Panc1 (cell line): Measurements from ENCODE around the gene PPARGC1A. TPM values are rescaled to one million over a fixed set of nuclear protein-coding genes. Genes with fewer than 3 reads are reported as not detected.

Experiments used
- ATAC-seq: fragments of 200-7000 bp; cut with Tn5 transposase; 2 replicates; pipeline ENCODE4 v1.9.1; 2020; ENCODE audit warnings: mild to moderate bottlenecking, moderate library complexity
- BruUV-seq: library from RNA; stranded (reverse); fragments of 400-500 nt; replicated peaks from 2 replicates; lab custom pipeline; 2021; lab: Mats Ljungman, UMichigan
- CTCF ChIA-PET: fragments of 300-600 bp; sonication (Branson Sonifier 250); formaldehyde crosslinking; loops from one replicate; lab custom pipeline; 2022; ENCODE audit warnings: antibody characterized with exemption; lab: Charles Lee
- POLR2A ChIA-PET: fragments of 300-600 bp; sonication (Branson Sonifier 250); formaldehyde crosslinking; loops from one replicate; lab custom pipeline; 2022; ENCODE audit warnings: antibody characterized with exemption; lab: Charles Lee
- DNase-seq: peaks from one replicate; pipeline ENCODE4 v3.0.0-alpha.2; 2010; ENCODE audit warnings: low read depth, low spot score
- H3K27ac ChIP-seq: 2 replicates; pipeline ENCODE4 v1.5.1; 2011; ENCODE audit warnings: mild to moderate bottlenecking, low read length, inconsistent platforms
- H3K27me3 ChIP-seq: fragments of 200-500 bp; sonication (Bioruptor generic); 2 replicates; pipeline ENCODE4 v1.6.0; 2014; ENCODE audit warnings: low read length, inconsistent platforms; ENCODE audit not compliant: control insufficient read depth, insufficient read depth
- H3K36me3 ChIP-seq: fragments of 200-500 bp; sonication (Bioruptor generic); 2 replicates; pipeline ENCODE4 v1.5.1; 2014; ENCODE audit warnings: inconsistent platforms, mild to moderate bottlenecking, low read length, moderate library complexity; ENCODE audit not compliant: control insufficient read depth, insufficient read depth
- H3K4me1 ChIP-seq: 2 replicates; pipeline ENCODE4 v1.5.1; 2011; ENCODE audit warnings: inconsistent platforms, mild to moderate bottlenecking, low read length, moderate library complexity; ENCODE audit not compliant: control insufficient read depth, insufficient read depth
- H3K4me3 ChIP-seq, 2 experiments: 2 replicates each; pipeline ENCODE4 v1.5.1; 2011 to 2012; ENCODE audit warnings: low read depth in 2 of 2, low read length in 2 of 2, mild to moderate bottlenecking in 2 of 2, inconsistent platforms in 1 of 2, moderate library complexity in 1 of 2
- H3K9me3 ChIP-seq: fragments of 200-500 bp; sonication (Bioruptor generic); 2 replicates; pipeline ENCODE4 v1.5.1; 2014; ENCODE audit warnings: low read depth, mild to moderate bottlenecking, inconsistent platforms, low read length, moderate library complexity; ENCODE audit not compliant: control insufficient read depth, insufficient read depth
- POLR2AphosphoS5 ChIP-seq: IDR thresholded peaks from 2 replicates; pipeline ENCODE4 v1.6.1; 2012; ENCODE audit warnings: mild to moderate bottlenecking, low read depth, low read length, moderate library complexity
- SIN3A ChIP-seq: IDR thresholded peaks from 2 replicates; pipeline ENCODE4 v1.6.1; 2012; ENCODE audit warnings: low read depth, mild to moderate bottlenecking, low read length, moderate library complexity, borderline replicate concordance; ENCODE audit not compliant: insufficient read depth
- TCF7L2 ChIP-seq: IDR thresholded peaks from 2 replicates; pipeline ENCODE4 v1.6.1; 2011; ENCODE audit warnings: mild to moderate bottlenecking, low read depth, low read length, inconsistent platforms
- in situ Hi-C: cut with HindIII; loops from 2 replicates; pipeline ENCODE4 v1.10.0; 2016; ENCODE audit warnings: low sequenced_read_pairs, low pct_unique_long_range_greater_than_20kb
- intact Hi-C: fragments of 100-400 bp; cut with micrococcal nuclease; formaldehyde crosslinking; loops from one replicate; pipeline ENCODE4 v1.10.0; 2022; ENCODE audit not compliant: unreplicated experiment
- total RNA-seq: library from RNA; stranded (reverse); gene quantifications from one replicate; pipeline ENCODE4 v1.2.1, GENCODE V29; 2021; ENCODE audit not compliant: unreplicated experiment
- TF ChIP-seq, protein P1 (sequence below), 2 experiments: IDR thresholded peaks; 2 replicates each; pipeline ENCODE4 v1.6.1; 2011 to 2012; ENCODE audit warnings: low read depth in 2 of 2, control low read depth in 1 of 2, low read length in 1 of 2, mild to moderate bottlenecking in 1 of 2, moderate library complexity in 1 of 2; ENCODE audit not compliant: insufficient read depth in 1 of 2
- TF ChIP-seq, protein P2 (sequence below): fragments of 450-650 bp; IDR thresholded peaks from 2 replicates; pipeline ENCODE4 v1.5.1; 2017; ENCODE audit warnings: mild to moderate bottlenecking

PPARGC1A gene
- total RNA-seq, 1 experiment from 2014 or later, result 0.59 TPM

DNA sequence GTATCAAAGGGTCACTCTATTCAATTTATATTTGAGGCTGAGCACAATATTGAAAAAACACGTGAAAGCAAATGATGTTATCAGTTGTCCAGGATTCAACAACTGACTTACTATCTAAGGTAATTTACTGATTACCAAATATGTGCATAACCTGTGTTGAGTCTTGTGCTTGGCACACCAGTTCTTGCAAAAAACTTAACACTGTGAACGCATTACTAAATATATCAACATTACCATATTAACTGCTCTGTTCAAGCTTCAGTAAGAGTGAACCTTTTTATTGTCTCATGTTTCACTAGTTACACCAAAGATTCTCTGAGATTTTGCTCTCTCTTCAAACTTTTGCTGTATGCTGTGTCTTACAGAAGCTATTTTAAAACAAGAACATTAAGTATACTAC lies 38.4 kb downstream of the PPARGC1A start:
- in situ Hi-C loops, result no loop called here
- ATAC-seq, result no peak
- ChIA-PET POLR2A (no interaction called here), CTCF (no interaction called here)
- no peak for DNase-seq
- Histone ChIP-seq H3K36me3 (no peaks in the 10 kb centered on the region), H3K4me1 (no peaks in the 10 kb centered on the region), H3K27me3 (no peaks in the 10 kb centered on the region), H3K27ac (no peak overlapping the region), H3K4me3 (no peak overlapping the region), H3K9me3 (no peaks in the 10 kb centered on the region)
- TF ChIP-seq, protein P1, sequence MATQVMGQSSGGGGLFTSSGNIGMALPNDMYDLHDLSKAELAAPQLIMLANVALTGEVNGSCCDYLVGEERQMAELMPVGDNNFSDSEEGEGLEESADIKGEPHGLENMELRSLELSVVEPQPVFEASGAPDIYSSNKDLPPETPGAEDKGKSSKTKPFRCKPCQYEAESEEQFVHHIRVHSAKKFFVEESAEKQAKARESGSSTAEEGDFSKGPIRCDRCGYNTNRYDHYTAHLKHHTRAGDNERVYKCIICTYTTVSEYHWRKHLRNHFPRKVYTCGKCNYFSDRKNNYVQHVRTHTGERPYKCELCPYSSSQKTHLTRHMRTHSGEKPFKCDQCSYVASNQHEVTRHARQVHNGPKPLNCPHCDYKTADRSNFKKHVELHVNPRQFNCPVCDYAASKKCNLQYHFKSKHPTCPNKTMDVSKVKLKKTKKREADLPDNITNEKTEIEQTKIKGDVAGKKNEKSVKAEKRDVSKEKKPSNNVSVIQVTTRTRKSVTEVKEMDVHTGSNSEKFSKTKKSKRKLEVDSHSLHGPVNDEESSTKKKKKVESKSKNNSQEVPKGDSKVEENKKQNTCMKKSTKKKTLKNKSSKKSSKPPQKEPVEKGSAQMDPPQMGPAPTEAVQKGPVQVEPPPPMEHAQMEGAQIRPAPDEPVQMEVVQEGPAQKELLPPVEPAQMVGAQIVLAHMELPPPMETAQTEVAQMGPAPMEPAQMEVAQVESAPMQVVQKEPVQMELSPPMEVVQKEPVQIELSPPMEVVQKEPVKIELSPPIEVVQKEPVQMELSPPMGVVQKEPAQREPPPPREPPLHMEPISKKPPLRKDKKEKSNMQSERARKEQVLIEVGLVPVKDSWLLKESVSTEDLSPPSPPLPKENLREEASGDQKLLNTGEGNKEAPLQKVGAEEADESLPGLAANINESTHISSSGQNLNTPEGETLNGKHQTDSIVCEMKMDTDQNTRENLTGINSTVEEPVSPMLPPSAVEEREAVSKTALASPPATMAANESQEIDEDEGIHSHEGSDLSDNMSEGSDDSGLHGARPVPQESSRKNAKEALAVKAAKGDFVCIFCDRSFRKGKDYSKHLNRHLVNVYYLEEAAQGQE (IDR thresholded peaks at IDR 0.05; ENCODE audit: insufficient read depth in 1 of 2, low read depth in 2 of 2, low read length in 1 of 2), result no peak
- no peak for TF ChIP-seq SIN3A
- TF ChIP-seq POLR2AphosphoS5, result no peak
- no peak for TF ChIP-seq TCF7L2
- TF ChIP-seq, protein P2, sequence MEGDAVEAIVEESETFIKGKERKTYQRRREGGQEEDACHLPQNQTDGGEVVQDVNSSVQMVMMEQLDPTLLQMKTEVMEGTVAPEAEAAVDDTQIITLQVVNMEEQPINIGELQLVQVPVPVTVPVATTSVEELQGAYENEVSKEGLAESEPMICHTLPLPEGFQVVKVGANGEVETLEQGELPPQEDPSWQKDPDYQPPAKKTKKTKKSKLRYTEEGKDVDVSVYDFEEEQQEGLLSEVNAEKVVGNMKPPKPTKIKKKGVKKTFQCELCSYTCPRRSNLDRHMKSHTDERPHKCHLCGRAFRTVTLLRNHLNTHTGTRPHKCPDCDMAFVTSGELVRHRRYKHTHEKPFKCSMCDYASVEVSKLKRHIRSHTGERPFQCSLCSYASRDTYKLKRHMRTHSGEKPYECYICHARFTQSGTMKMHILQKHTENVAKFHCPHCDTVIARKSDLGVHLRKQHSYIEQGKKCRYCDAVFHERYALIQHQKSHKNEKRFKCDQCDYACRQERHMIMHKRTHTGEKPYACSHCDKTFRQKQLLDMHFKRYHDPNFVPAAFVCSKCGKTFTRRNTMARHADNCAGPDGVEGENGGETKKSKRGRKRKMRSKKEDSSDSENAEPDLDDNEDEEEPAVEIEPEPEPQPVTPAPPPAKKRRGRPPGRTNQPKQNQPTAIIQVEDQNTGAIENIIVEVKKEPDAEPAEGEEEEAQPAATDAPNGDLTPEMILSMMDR, result no peak
- intact Hi-C loops, result no loop called here
- BruUV-seq, result no TSS peak

DNA sequence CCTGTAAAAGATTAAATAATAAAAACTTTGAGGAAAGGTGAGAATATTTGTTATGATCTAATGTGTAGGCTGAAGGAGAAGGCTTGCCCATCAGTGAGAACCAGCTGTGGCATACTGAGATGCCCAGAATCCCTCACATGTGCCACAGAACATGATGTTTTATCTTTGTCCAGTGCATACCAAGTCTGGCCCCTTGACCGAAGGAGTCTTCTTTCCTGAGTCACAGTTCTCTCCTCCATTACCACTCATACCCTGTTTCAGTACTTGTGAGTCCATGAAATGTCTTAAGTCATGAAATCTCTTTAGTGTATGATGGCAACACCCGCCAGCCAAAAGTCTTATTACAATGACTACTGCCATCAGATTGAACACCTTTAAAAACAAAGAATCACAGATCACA lies 42.7 kb downstream of the PPARGC1A start:
- ChIA-PET POLR2A (no interaction called here), CTCF (no interaction called here)
- DNase-seq (no peak), ATAC-seq (no peak)
- TF ChIP-seq, protein P2, result no peak
- TF ChIP-seq POLR2AphosphoS5, result no peak
- TF ChIP-seq, protein P1 (IDR thresholded peaks at IDR 0.05; ENCODE audit: insufficient read depth in 1 of 2, low read depth in 2 of 2, low read length in 1 of 2), result no peak
- TF ChIP-seq TCF7L2, result no peak
- no peak for TF ChIP-seq SIN3A
- H3K9me3 ChIP-seq, result no peaks in the 10 kb centered on the region
- in situ Hi-C loops (no loop called here), intact Hi-C loops (no loop called here)
- no peak overlapping the region for H3K4me3 ChIP-seq
- no TSS peak for BruUV-seq
- no peaks in the 10 kb centered on the region for H3K27me3 ChIP-seq
- no peaks in the 10 kb centered on the region for H3K36me3 ChIP-seq
- no peak overlapping the region for H3K27ac ChIP-seq
- H3K4me1 ChIP-seq, result no peaks in the 10 kb centered on the region
